Ramos (cell line): ENCODE measurements around the gene RAB3B.

Experiments
- in situ Hi-C: fragments of 300-500 bp; cut with MboI; formaldehyde crosslinking; loops from one replicate; pipeline ENCODE4 v1.14.3; 2022; ENCODE audit warnings: low sequenced_read_pairs; ENCODE audit not compliant: unreplicated experiment

RAB3B gene

GRCh38 chr1:51926171-51926812 is 64.2 kb downstream of the RAB3B start:
- in situ Hi-C loops: no loop called here

DNA sequence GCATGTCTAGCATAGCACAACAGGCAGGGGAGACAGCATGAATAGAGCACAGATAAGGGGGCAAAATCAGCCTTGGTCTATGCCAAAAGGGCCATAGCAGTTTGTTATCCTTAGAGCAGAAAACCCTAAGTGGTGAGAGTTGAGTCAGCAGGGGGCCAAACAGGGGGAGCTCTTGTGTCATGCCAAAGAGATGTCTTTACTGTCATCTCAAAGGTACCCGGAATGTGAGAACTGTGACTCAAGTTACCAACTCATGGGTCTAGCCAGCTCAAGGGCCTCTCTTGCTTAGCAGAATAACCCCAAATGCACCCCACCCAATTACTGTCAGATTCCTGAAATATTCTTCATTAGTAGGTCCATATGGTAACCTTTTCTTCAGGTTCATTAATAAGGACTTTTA is 66.0 kb downstream of the RAB3B start:
- in situ Hi-C loops: no loop called here

GRCh38 chr1:51922040-51922439 is 68.5 kb downstream of the RAB3B start:
- in situ Hi-C loops: no loop called here

- in situ Hi-C loops: no loop called here
These were observed 70.4 kb downstream of the RAB3B start for GRCh38 chr1:51920130-51920529.

GRCh38 chr1:51919684-51920083 is 70.8 kb downstream of the RAB3B start:
- in situ Hi-C loops: no loop called here

DNA sequence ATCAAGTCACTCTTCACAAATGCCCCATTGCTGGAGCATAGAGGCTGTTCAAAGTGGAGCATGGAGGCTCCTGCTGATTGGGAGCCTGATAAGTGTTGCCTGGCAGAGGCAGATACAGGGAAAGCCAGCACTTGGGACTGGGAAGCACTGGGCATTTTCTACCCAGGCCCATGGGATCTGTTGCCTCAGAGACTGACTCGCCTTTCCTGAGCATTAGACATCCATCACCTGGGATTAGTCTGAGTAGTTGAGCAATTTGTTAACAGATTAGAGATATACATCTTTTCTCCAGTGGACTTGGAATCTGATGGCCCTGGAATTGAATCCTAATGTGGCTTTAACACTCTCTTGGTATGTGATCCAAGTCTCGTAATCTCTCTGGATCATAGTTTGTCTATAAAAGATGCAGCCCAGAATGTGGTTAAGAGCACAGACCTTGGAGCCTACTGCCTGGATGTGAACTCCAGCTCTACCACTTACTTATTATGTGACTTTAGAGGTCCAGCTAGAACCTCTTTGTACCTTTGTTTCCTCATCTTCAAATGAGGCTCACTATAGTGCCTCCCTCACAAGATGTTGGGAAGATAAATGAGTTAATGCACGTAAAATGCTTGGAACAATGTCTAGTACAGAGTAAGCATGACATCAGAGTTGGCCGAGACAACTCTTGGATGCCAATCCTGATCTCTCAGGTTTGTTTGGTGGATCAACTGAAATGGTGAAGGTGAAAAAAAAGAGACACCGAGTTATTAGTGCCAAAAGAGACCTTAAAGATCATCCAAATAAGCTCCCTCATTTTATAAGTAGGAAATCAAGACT is 73.7 kb downstream of the RAB3B start:
- in situ Hi-C loops: no loop called here

- in situ Hi-C loops: no loop called here
These were observed 74.5 kb downstream of the RAB3B start for GRCh38 chr1:51915951-51916350.

GRCh38 chr1:51912881-51913280 is 77.6 kb downstream of the RAB3B start:
- in situ Hi-C loops: no loop called here

GRCh38 chr1:51910221-51911000 is 80.1 kb downstream of the RAB3B start:
- in situ Hi-C loops: no loop called here

GRCh38 chr1:51908499-51908898 is 82.0 kb downstream of the RAB3B start:
- in situ Hi-C loops: no loop called here

DNA sequence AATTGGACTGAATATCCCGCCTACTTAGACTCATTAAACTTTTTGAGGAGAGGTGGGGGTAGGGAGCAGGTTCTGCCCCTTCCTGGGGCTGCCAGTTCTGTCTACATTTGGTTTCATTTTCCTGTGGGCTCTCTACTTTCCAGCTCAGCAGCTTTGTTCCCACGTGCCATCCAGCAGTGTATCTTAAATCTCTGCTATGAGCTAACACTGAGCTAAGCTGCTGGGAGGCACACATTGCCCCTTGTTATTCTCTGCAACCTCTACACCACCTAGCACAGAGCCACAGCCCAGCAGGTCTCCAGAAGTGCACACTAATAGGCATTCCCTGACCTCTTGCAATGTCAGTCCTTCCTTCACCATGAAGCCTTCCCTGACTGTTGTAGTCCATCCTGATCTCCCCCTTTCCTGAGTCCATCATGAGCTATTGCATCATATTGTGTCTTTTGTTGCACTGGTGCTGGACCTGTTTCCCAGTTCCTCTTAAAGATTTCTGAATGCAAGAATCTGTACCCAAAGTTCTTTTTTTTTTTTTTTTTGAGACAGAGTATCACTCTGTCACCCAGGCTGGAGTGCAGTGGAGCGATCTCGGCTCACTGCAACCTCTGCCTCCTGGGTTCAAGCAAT is 83.3 kb downstream of the RAB3B start:
- in situ Hi-C loops: no loop called here

DNA sequence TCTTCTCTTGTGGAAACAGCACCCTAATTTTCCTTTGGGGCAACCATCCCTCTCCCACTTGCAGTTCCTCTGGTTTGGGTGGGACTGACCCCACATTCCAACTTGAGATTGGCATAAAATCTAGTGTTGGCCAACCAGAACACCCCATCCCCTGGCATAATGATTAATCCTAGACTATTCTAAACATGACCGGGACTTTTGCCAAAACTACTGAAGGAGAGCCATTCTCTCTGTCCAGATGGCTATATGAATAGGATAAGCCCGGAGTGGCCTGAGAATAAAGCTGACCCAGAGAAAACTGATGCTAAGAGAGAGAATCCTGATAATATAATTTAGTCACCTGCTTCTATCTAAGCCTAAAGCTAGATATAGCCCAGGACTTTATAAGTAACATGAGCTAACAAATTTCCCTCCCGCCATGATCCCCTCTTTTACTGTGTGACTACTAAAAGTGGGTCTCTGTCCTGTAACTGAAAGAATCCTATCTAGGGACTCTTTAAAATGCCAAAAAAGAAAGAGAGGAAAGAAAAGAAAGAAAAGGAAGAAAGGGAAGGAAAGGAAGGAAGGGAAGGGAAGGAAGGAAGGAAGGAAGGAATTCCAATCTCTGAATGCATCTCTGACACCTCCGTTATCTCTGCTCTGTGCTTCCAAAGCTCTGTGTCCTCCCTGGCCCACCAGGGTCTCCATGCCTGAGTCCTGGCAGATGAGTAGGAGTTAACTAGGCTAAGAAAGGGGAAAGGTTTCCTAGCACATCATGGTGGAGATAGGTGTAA is 84.0 kb downstream of the RAB3B start:
- in situ Hi-C loops: no loop called here

DNA sequence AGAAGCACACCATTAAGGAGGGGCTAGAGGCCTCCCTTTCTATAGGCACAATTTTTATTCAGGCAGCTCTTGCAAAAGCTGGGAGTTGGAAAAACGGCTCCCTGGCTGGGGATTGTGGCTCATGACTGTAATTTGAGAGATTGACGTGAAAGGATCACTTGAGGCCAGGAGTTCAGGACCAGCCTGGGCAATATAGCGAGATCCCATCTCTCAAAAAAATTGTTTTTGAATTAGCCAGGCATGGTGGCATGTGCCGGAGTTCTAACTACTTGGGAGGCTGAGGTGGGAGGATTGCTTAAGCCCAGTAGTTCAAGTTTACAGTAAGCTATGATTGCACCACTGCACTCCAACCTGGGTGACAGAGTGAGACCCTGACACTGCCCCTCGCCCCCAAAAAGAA is 88.0 kb downstream of the RAB3B start:
- in situ Hi-C loops: no loop called here

GRCh38 chr1:51901151-51901550 is 89.3 kb downstream of the RAB3B start:
- in situ Hi-C loops: no loop called here

DNA sequence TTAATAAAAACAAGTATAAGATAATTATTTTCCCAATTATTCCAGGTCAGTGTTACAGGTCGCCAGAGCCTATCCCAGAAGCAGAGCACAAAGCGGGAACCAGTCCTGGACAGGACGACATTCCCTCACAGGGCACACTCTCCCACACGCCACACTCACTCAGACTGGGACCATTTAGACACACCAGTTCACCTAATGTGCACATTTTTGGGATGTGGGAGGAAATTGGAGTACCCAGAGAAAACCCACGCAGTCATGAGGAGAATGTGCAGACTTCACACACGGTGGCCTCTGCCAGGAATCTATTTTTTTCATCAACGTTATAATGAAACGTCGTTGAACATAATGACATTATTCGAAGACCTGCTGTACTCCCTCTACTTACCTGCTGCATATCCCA is 91.5 kb downstream of the RAB3B start:
- in situ Hi-C loops: loop anchor here (25.0 kb wide), 1 partner anchor 788 kb away; the partner anchor contains the start of gene COA7

- in situ Hi-C loops: loop anchor here (25.0 kb wide), 1 partner anchor 789 kb away; the partner anchor contains the start of gene COA7
These were observed 92.3 kb downstream of the RAB3B start for GRCh38 chr1:51898090-51898734.

GRCh38 chr1:51897699-51898031 is 92.8 kb downstream of the RAB3B start:
- in situ Hi-C loops: loop anchor here (25.0 kb wide), 1 partner anchor 790 kb away; the partner anchor contains the start of gene COA7

GRCh38 chr1:51894748-51895147 is 95.8 kb downstream of the RAB3B start:
- in situ Hi-C loops: loop anchor here (25.0 kb wide), 1 partner anchor 793 kb away; the partner anchor contains the start of gene COA7
